GM18505 (cell line): ENCODE measurements around the gene ANKRD33B.
A peak's percentile ranks its signal among the peaks of the same experiment; 100 is the strongest.
"Not testable (repeated sequence)": the region's sequence is repeated elsewhere in the genome, so short reads cannot be mapped to it uniquely, and the experiment has no call there.

Source experiments
- ATAC-seq: cut with Tn5 transposase; IDR thresholded peaks from one replicate; pipeline ENCODE4 v1.9.1; 2021; ENCODE audit not compliant: unreplicated experiment
- POLR2A ChIP-seq: IDR thresholded peaks from 4 replicates; pipeline ENCODE4 v1.6.1; 2011; ENCODE audit warnings: borderline replicate concordance; ENCODE audit not compliant: insufficient read depth, insufficient read length; ENCODE audit errors: extremely low read depth

Gene ANKRD33B

DNA sequence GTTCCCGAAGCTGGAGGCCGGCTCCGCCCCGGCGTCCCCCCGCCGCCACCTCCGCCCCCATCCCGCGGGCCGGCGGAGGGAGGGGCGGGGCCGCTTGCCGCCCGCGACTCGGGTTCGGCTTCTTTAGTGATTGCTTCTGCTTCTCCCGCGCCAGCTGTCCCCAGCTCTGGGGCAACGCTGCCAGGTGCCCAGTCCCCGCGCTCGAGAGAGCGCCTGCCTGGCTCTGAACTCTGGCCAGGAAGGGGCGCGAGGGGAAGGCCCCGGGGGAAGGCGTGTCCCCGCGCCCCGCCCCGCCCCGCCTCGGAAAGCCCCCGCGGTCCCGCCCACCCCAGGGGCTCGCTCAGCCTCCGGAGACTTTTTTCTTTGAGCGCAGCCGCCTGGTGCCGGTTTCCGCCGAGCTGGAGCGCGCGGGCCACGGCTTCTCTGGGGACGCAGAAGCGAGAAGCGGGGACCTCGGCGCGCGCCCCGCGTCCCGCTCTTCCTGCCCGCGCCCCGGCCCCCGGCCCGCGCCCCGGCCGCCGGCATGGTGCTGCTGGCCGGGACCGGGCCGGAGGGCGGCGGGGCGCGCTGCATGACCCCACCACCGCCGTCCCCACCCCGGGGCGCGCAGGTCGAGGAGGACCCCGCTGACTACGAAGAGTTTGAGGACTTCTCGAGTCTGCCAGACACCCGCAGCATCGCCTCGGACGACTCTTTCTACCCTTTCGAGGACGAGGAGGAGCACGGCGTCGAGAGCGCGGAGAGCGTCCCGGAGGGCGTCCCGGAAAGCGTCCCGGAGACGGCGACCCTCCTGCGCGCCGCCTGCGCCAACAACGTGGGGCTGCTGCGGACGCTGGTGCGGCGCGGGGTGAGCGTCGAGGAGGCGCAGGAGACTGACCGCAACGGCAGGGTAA is at the start of gene ANKRD33B:
TSS of gene ANKRD33B (plus strand) at position 126 of the 893 bp plus-strand sequence. CDS start at position 524, 398 bp downstream.
- TF ChIP-seq POLR2A = peak; percentile 93
- ATAC-seq = peak; percentile 60

DNA sequence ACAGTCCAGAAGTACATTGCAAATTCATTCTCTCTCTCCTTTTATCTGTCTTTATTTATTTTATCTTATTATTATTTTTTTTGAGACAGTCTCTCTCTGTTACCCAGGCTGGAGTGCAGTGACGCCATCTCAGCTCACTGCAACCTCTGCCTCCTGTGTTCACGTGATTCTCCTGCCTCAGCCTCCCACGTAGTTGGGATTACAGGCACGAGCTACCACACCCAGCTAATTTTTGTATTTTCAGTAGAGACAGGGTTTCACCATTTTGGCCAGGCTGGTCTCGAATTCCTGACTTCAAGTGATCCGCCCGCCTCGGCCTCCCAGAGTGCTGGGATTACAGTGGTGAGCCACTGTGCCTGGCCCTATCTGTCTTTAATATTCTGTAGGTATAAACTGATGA is 49.3 kb upstream of the ANKRD33B start:
- ATAC-seq = not testable (repeated sequence)

DNA sequence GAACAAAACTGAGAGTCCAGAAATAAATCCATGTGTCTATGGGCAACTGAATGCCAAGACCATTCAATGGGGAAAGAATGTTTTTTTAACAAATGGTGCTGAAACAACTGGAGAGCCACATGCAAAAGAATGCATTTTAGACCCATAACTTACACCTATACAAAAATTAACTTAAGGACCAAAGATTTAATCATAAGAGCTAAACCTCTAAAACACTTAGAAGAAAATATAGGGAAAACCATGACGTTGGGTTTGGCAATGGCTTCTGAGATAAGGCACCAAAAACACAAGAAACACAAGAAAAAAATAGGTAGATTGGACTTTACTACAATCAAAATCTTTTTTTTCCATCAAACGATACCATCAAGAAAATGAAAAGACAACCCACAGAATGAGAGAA is 48.4 kb upstream of the ANKRD33B start:
- TF ChIP-seq POLR2A = no peak
- ATAC-seq = no peak

DNA sequence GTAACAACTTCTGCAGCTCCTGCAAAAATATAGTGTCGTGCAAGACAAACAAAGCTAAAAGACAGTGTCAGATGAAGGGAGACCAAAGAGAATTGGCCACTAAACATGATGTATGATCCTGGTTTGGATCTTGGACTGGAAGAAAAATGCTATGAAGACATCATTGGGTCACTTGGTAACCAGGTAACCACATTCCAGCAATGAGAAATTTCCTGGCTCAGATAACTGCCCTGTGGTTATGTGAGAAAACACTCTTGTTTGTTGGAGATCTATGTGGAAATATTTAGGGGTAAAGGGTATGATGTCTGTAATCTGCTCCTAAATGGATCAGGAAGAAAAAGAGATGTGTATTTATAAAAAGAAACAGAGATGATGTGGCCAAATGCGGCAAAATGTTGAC is 45.5 kb upstream of the ANKRD33B start:
- TF ChIP-seq POLR2A = no peak
- ATAC-seq = no peak

DNA sequence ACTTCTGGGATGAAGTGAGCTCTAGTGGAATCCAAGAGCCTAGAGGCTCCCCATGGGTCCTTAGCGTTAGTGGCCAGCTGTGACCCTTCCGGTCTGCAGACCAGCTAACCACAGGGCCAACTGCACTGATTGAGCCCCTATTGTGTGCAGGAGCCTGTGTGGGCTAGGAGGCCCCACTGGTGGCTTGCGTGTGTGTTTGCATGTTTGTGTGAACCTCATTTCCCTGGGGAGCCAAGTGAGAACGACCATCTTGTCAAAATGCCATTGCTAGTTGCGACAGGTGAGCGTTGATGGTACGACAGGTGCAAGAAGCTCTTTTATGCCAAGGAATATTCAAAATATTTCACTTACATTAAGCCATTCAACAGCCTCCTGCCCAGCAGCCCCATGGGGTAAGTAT is 44.1 kb upstream of the ANKRD33B start:
- TF ChIP-seq POLR2A = no peak
- no peak for ATAC-seq

DNA sequence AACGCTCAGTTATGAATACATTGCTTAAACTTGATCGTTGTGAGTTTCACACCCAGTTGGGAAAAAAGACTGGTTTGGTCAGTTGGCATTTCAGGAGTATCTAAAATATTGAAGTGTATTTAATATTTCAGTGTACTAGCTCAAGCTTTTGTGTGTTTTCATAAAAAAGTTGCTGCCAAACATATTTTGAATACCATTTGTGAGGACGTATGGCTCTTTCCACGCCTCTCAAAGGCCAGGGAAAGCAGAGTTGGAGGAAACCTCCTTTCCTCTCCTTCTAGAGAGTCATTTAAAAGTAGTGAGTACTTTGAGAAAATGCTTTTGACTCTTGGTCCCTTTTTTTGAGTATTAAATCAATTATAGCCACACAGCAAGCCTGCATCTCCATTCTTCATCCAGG is 43.2 kb upstream of the ANKRD33B start:
- ATAC-seq = no peak
- no peak for TF ChIP-seq POLR2A

DNA sequence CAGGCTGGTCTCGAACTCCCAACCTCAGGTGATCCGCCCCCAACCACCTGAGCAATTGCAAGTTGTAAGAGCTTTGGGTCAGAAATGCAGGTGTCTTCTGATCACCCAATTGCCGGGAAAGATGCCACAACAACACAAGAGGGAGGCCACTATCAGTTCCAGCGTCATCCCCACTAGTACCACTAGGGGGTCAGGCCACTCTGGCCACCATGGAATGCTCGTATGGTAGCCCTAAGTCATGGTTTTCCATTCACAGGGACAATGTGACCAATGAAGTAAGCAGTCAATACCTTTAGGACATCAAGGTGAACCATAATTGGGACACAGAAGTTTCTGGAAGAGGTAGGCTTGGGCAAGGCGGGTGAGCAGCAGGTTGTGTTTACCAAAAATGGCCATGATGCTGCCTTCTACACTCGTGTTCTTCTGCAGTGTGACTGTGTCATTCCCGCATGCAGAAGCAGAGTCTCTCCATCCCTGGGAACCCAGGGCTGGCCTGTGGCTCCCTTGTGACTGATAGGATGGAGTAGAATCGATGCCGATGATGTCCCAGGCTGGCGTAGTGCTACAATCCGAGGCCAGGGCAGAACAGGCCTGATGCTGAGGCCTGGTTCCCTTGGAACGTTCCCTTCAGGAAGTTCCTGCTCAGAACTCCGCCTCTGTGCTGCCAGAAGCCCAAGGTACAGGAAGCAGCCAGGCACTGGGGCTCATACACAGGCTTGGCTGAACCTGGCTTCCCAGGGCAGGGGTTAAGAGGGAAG is 42.2 kb upstream of the ANKRD33B start:
- TF ChIP-seq POLR2A = no peak
- no peak for ATAC-seq

DNA sequence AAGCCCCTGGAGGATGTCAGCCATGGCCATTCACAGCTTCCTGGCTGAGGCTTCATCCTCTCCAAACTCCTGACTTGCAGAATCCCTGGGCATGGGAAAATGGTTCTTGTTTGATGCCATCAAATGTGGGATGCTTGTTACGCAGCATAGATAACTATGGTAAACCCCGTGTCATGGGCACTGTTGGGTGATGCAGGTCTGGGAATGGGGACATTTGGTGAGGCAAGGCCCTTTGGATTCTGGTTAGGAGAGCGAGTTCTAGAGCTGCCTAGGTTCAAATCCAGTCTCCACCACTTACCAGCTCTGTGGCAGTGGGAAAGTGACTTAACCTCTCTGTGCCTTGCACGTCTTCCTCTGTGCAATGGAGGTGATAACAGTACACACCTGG is 41.7 kb upstream of the ANKRD33B start:
- no peak for ATAC-seq
- TF ChIP-seq POLR2A = no peak

DNA sequence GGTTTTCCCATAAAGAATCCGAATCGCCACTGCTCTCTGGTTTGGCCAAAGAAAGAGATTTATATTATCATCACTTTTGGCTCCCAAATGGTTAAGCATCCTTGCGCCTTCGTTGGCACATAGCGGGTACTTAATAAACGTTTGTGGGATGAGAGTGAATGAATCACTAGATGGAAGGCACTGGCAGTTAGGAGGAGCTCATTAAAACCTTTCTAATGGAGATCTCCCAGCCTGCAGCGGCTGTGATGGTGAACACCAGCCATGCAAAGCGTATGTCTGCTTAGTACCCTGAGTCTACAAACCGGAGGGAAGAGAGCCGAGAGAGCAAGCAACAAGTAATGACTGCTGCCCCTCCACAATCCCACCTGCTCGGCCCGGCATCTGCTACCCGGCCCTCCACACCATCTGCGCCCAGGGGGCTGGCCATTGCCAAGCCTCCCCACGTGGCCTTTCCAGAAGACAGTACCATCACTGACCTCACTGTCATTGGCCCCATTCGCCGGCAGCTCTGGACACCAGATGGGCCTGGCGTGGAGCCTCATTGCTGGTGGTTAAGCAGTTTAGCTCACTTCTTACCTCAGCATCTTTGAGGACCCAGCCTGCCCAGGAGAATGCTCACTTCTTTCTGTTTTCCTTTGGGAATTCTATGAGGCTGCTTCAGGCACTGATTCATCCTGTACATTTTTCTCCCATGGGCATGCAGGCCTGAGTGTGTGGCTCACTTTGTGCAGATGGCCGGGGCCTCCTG is 39.3 kb upstream of the ANKRD33B start:
- no peak for TF ChIP-seq POLR2A

DNA sequence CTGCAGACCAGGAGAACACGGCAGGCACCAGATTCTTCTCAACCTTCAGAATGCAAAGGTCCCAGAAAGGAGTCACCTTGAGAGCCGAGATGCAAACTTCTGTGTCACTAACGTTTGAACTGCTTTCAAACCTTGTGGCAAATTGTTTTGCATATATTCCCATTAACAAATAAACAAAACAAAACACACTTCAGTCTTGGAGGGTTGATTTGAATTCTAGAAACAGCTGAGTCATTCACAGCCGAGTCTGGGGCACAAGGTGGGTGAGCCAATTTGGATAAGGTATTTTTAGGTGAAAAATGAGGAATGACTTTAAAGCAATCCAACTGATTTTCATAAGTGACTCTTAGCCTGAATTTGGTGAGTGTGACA is 38.8 kb upstream of the ANKRD33B start:
- no peak for ATAC-seq
- TF ChIP-seq POLR2A = no peak

More for the DNA sequence above, 39.3 kb upstream of the ANKRD33B start:
- ATAC-seq = no peak

DNA sequence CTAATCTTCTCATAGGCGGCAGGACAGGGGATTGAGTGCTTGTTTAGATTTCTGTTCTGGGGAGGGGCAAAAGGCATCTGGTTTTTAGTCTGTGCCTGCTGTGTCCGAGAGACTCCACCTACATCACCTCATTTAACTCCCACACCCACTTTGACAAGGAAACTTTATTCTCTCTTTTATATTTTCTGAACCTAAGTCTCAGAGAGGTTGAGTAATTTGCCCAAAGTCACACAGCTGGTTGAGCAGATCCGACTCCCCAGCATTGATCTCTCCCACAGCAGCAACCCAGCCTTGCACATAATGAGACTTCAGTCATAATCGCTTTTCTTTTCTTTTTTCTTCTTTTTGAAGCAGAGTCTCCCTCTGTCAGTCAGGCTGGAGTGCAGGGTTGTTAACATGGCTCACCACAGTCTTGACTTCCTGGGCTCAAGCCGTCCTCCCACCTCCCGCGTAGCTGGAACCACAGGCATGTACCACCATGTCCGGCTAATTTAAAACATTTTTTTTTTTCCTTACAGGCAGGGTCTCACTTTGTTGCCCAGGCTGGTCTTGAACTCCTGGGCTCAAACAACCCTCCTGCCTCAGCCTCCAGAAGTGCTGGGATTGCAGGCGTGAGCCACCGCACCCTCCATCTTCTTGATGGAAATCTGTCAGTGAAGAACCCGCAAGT is 36.5 kb upstream of the ANKRD33B start:
- no peak for TF ChIP-seq POLR2A
- ATAC-seq = no peak

DNA sequence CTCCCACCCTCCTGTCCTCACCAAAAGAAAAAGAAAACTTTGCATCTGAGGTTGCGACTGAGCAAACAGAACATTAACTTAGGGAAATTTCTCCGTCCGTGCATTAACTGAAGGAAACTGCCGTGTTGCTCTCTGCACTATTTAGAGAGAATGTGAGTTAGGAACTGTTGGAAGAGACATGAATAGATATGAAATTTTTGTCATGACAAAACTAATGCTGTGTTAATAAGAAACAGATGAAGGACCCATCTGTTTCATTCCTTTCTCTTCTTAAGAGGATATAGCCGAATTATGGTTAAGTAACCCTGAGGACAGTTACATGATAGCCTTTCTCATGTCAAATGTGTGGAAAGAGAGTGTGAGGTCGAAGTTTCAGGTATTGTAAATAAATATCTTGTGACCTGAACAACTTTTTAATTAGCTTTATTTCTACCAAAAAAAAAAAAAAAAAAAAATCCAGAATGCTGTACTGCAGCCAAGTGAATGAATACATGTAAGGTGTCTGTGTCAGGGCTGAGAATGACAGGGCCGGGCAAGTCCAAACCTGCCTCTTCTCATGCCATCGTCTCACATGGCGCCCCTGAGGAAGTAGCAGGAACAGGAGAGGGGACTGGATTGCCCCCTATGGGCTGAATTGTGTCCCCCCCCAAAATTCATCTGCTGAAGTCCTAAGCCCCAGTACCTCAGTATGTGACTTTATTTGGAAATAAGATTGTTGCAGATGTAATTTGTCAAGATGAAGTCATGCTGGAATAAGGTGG is 35.6 kb upstream of the ANKRD33B start:
- TF ChIP-seq POLR2A = no peak
- ATAC-seq = no peak
